Erythroblast (primary cell): ENCODE results near the gene CCNB3.

ENCODE experiments used
- GATA1 ChIP-seq: IDR thresholded peaks from 2 replicates; pipeline ENCODE4 v1.6.1; 2011; ENCODE audit warnings: low read depth, mild to moderate bottlenecking, control low read depth, low read length, moderate library complexity
- POLR2A ChIP-seq: IDR thresholded peaks from 2 replicates; pipeline ENCODE4 v1.6.1; 2011; ENCODE audit warnings: mild to moderate bottlenecking, low read length

DNA sequence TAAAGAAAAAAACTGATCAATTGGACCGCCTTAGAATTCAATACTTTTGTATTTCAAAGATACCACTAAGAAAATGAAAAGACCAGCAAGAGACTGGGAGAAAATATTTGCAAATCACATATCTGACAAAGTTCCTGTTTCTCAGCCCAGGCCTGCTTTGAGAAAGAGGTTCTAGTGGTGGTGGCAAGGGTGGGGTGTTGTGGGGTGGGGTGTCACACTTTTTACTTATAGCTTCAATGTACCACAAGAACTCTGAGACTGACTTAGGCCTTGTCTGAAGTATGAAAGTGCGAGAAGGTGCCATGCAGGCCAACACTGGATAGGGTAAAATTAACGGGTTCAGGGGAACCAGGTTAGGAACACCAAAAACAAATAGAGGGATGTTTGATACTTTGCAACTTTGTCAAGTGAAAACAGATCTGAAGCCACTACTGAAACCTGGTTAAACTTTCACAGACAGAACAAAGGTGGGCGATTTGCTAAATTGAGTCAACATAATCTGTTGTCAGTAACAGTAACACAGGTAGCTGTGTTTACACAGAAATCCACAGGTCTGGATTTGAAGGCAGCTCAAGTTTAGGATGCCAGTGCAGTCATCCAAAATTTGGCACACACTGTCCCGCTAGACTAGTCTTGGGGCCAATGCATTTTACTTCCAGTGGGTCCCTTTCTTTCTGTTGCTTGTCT, 177.3 kb downstream of the CCNB3 start:
- TF ChIP-seq POLR2A = no peak
- no peak for TF ChIP-seq GATA1
